ENCODE measurements around the gene SCN2A. TPM values are rescaled to one million over a fixed set of nuclear protein-coding genes. Genes with fewer than 3 reads are reported as not detected.

SCN2A gene
- total RNA-seq, 1 experiment from 2014 or later: 0.15 TPM

- no peaks in the 10 kb centered on the region for H3K4me1 ChIP-seq (replicated peaks; ENCODE audit: insufficient read depth)
- no peak for DNase-seq
- BruUV-seq (replicated peaks): no TSS peak
- ChIA-PET CTCF (no interaction called here), POLR2A (ENCODE audit: unreplicated experiment) (no interaction called here)
- no peak for TF ChIP-seq CTCF (conservative IDR thresholded peaks at IDR 0.05)
- TF ChIP-seq EZH2 (IDR thresholded peaks at IDR 0.05; ENCODE audit: low read depth): no peak
- no peak overlapping the region for H3K4me2 ChIP-seq
- H2AFZ ChIP-seq: no peak overlapping the region
- no peak overlapping the region for H3K27ac ChIP-seq
- H3K36me3 ChIP-seq (ENCODE audit: low read depth): no peaks in the 10 kb centered on the region
- no peaks in the 10 kb centered on the region for H3K9me2 ChIP-seq (ENCODE audit: insufficient read depth)
- H3K4me3 ChIP-seq: no peak overlapping the region
- H4K20me1 ChIP-seq (ENCODE audit: insufficient read depth): no peaks in the 10 kb centered on the region
- H3F3A ChIP-seq (ENCODE audit: insufficient read depth, low read depth): no peaks in the 10 kb centered on the region
- H3K9me3 ChIP-seq (ENCODE audit: insufficient read depth, low read depth): no peaks in the 10 kb centered on the region
- H3K79me2 ChIP-seq (ENCODE audit: low read depth): no peaks in the 10 kb centered on the region
- H3K27me3 ChIP-seq (ENCODE audit: insufficient read depth, low read depth): no peaks in the 10 kb centered on the region
- intact Hi-C loops (cut with micrococcal nuclease; ENCODE audit: unreplicated experiment): no loop called here
These were observed 33.3 kb upstream of the SCN2A start for GRCh38 chr2:165205865-165206264.

GRCh38 chr2:165208094-165208493, 31.1 kb upstream of the SCN2A start:
- CTCF ChIA-PET: no interaction called here
- POLR2A ChIA-PET (ENCODE audit: unreplicated experiment): no interaction called here
- no peak overlapping the region for H3K27ac ChIP-seq
- H3K9me3 ChIP-seq (ENCODE audit: insufficient read depth, low read depth): no peaks in the 10 kb centered on the region
- H3K4me2 ChIP-seq: no peak overlapping the region
- no peaks in the 10 kb centered on the region for H3K9me2 ChIP-seq (ENCODE audit: insufficient read depth)
- H3K4me3 ChIP-seq: no peak overlapping the region
- H3K27me3 ChIP-seq (ENCODE audit: insufficient read depth, low read depth): no peaks in the 10 kb centered on the region
- intact Hi-C loops (cut with micrococcal nuclease; ENCODE audit: unreplicated experiment): no loop called here
- H4K20me1 ChIP-seq (ENCODE audit: insufficient read depth): no peaks in the 10 kb centered on the region
- H3K79me2 ChIP-seq (ENCODE audit: low read depth): no peaks in the 10 kb centered on the region
- no peak overlapping the region for H2AFZ ChIP-seq
- TF ChIP-seq EZH2 (IDR thresholded peaks at IDR 0.05; ENCODE audit: low read depth): no peak
- no peak for TF ChIP-seq CTCF (conservative IDR thresholded peaks at IDR 0.05)
- H3F3A ChIP-seq (ENCODE audit: insufficient read depth, low read depth): no peaks in the 10 kb centered on the region
- DNase-seq: no peak
- H3K36me3 ChIP-seq (ENCODE audit: low read depth): no peaks in the 10 kb centered on the region
- no peaks in the 10 kb centered on the region for H3K4me1 ChIP-seq (replicated peaks; ENCODE audit: insufficient read depth)
- BruUV-seq (replicated peaks): no TSS peak

GRCh38 chr2:165214093-165214492, 25.1 kb upstream of the SCN2A start:
- H4K20me1 ChIP-seq (ENCODE audit: insufficient read depth): no peaks in the 10 kb centered on the region
- intact Hi-C loops (cut with micrococcal nuclease; ENCODE audit: unreplicated experiment): no loop called here
- no peaks in the 10 kb centered on the region for H3K4me1 ChIP-seq (replicated peaks; ENCODE audit: insufficient read depth)
- no peak for DNase-seq
- POLR2A ChIA-PET (ENCODE audit: unreplicated experiment): no interaction called here
- H3K4me3 ChIP-seq: no peak overlapping the region
- BruUV-seq (replicated peaks): no TSS peak
- TF ChIP-seq EZH2 (IDR thresholded peaks at IDR 0.05; ENCODE audit: low read depth): no peak
- no peak for TF ChIP-seq CTCF (conservative IDR thresholded peaks at IDR 0.05)
- no peaks in the 10 kb centered on the region for H3K36me3 ChIP-seq (ENCODE audit: low read depth)
- no peaks in the 10 kb centered on the region for H3K27me3 ChIP-seq (ENCODE audit: insufficient read depth, low read depth)
- no peak overlapping the region for H3K27ac ChIP-seq
- H2AFZ ChIP-seq: no peak overlapping the region
- H3K4me2 ChIP-seq: no peak overlapping the region
- H3K79me2 ChIP-seq (ENCODE audit: low read depth): no peaks in the 10 kb centered on the region
- CTCF ChIA-PET: no interaction called here
- no peaks in the 10 kb centered on the region for H3K9me2 ChIP-seq (ENCODE audit: insufficient read depth)
- no peaks in the 10 kb centered on the region for H3F3A ChIP-seq (ENCODE audit: insufficient read depth, low read depth)
- no peaks in the 10 kb centered on the region for H3K9me3 ChIP-seq (ENCODE audit: insufficient read depth, low read depth)
